Measurements from ENCODE around the gene HOXA9. TPM values are rescaled to one million over a fixed set of nuclear protein-coding genes. Genes with fewer than 3 reads are reported as not detected.

Gene HOXA9
- not detected in 2 replicates for polyA plus RNA-seq
- polyA minus RNA-seq, result not detected in 2 replicates

DNA sequence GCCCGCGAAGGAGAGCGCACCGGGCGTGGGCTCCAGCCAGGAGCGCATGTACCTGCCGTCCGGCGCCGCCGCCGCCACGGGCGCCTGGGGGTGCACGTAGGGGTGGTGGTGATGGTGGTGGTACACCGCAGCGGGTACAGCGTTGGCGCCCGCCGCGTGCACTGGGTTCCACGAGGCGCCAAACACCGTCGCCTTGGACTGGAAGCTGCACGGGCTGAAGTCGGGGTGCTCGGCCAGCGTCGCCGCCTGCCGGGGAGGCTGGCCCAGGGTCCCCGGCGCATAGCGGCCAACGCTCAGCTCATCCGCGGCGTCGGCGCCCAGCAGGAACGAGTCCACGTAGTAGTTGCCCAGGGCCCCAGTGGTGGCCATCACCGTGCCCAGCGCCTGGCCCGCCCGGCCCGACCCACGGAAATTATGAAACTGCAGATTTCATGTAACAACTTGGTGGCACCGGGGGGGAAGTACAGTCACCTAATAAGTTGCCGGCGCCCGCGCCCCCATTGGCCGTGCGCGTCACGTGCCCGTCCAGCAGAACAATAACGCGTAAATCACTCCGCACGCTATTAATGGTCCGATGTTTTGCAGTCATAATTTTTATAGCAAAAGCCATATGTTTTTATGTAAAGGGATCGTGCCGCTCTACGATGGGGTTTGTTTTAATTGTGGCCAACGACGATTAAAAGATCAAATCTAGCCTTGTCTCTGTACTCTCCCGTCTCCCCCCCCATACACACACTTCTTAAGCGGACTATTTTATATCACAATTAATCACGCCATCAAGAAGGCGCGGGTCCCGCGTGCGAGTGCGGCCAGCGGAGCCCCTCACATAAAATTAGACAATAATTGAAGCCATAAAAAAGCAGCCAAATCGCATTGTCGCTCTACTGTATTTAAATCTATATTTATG, at the start of gene HOXA9:
TSS of gene HOXA9 (minus strand) at position 449 of the 907 bp plus-strand sequence. CDS start at position 369, 80 bp downstream.
- no peak within 1 kb of the TSS for H3K27ac ChIP-seq (ENCODE audit: low read length)
- H2AFZ ChIP-seq (ENCODE audit: low read depth, low read length), result no peak within 1 kb of the TSS
- H3K9me3 ChIP-seq (ENCODE audit: low read length), result peaks cover 18% of the 10 kb centered on the region
- no peaks in the 10 kb centered on the region for H3K36me3 ChIP-seq (ENCODE audit: insufficient read depth, low read length)
- no peak within 1 kb of the TSS for H3K4me2 ChIP-seq (ENCODE audit: low read length)
- no peaks in the 10 kb centered on the region for H3K9me2 ChIP-seq (ENCODE audit: insufficient read depth, low read length)
- no peak for TF ChIP-seq TAF1 (IDR thresholded peaks at IDR 0.05; ENCODE audit: low read depth)
- TF ChIP-seq EZH2 (IDR thresholded peaks at IDR 0.05; ENCODE audit: borderline replicate concordance, insufficient read depth, low read length, poor library complexity, severe bottlenecking), result peak; percentile 92
- H3K4me3 ChIP-seq (ENCODE audit: low read length), result no peak within 1 kb of the TSS
- no peak within 1 kb of the TSS for H3K9ac ChIP-seq (ENCODE audit: low read length)
- H3K79me2 ChIP-seq (replicated peaks; ENCODE audit: insufficient read depth, low read length), result no peaks in the 10 kb centered on the region
- no peaks in the 10 kb centered on the region for H4K20me1 ChIP-seq (ENCODE audit: insufficient read depth)
- no peaks in the 10 kb centered on the region for H3F3A ChIP-seq (ENCODE audit: insufficient read depth, low read length, poor library complexity, severe bottlenecking)
- peaks cover 99% of the 10 kb centered on the region for H3K27me3 ChIP-seq (ENCODE audit: insufficient read depth, low read depth, low read length)

GRCh38 chr7:27214239-27214950, 49.1 kb upstream of the HOXA9 start:
- Histone ChIP-seq H3K4me2 (ENCODE audit: low read length) (no peak overlapping the region), H3K27ac (ENCODE audit: low read length) (no peak overlapping the region), H3K36me3 (ENCODE audit: insufficient read depth, low read length) (no peaks in the 10 kb centered on the region), H3F3A (ENCODE audit: insufficient read depth, low read length, poor library complexity, severe bottlenecking) (no peaks in the 10 kb centered on the region), H3K27me3 (ENCODE audit: insufficient read depth, low read depth, low read length) (peaks cover 98% of the 10 kb centered on the region), H3K9me2 (ENCODE audit: insufficient read depth, low read length) (no peaks in the 10 kb centered on the region), H3K4me3 (ENCODE audit: low read length) (no peak overlapping the region), H3K9ac (ENCODE audit: low read length) (no peak overlapping the region), H3K9me3 (ENCODE audit: low read length) (no peaks in the 10 kb centered on the region), H3K79me2 (replicated peaks; ENCODE audit: insufficient read depth, low read length) (no peaks in the 10 kb centered on the region), H2AFZ (ENCODE audit: low read depth, low read length) (no peak overlapping the region), H4K20me1 (ENCODE audit: insufficient read depth) (no peaks in the 10 kb centered on the region)
- TF ChIP-seq SMC3 (conservative IDR thresholded peaks at IDR 0.05; ENCODE audit: poor library complexity) (no peak), EZH2 (IDR thresholded peaks at IDR 0.05; ENCODE audit: borderline replicate concordance, insufficient read depth, low read length, poor library complexity, severe bottlenecking) (peak; percentile 21)
- TF ChIP-seq, protein P1, sequence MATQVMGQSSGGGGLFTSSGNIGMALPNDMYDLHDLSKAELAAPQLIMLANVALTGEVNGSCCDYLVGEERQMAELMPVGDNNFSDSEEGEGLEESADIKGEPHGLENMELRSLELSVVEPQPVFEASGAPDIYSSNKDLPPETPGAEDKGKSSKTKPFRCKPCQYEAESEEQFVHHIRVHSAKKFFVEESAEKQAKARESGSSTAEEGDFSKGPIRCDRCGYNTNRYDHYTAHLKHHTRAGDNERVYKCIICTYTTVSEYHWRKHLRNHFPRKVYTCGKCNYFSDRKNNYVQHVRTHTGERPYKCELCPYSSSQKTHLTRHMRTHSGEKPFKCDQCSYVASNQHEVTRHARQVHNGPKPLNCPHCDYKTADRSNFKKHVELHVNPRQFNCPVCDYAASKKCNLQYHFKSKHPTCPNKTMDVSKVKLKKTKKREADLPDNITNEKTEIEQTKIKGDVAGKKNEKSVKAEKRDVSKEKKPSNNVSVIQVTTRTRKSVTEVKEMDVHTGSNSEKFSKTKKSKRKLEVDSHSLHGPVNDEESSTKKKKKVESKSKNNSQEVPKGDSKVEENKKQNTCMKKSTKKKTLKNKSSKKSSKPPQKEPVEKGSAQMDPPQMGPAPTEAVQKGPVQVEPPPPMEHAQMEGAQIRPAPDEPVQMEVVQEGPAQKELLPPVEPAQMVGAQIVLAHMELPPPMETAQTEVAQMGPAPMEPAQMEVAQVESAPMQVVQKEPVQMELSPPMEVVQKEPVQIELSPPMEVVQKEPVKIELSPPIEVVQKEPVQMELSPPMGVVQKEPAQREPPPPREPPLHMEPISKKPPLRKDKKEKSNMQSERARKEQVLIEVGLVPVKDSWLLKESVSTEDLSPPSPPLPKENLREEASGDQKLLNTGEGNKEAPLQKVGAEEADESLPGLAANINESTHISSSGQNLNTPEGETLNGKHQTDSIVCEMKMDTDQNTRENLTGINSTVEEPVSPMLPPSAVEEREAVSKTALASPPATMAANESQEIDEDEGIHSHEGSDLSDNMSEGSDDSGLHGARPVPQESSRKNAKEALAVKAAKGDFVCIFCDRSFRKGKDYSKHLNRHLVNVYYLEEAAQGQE (IDR thresholded peaks at IDR 0.05; ENCODE audit: borderline replicate concordance), result no peak

- H4K20me1 ChIP-seq (ENCODE audit: insufficient read depth), result no peaks in the 10 kb centered on the region
- TF ChIP-seq EZH2 (IDR thresholded peaks at IDR 0.05; ENCODE audit: borderline replicate concordance, insufficient read depth, low read length, poor library complexity, severe bottlenecking) (peak; percentile 30), SMC3 (conservative IDR thresholded peaks at IDR 0.05; ENCODE audit: poor library complexity) (no peak), POLR2AphosphoS5 (IDR thresholded peaks at IDR 0.05) (no peak), RAD21 (conservative IDR thresholded peaks at IDR 0.05) (no peak), MXI1 (conservative IDR thresholded peaks at IDR 0.05; ENCODE audit: poor library complexity, severe bottlenecking) (no peak), TAF1 (IDR thresholded peaks at IDR 0.05; ENCODE audit: low read depth) (no peak)
- TF ChIP-seq, protein P2, sequence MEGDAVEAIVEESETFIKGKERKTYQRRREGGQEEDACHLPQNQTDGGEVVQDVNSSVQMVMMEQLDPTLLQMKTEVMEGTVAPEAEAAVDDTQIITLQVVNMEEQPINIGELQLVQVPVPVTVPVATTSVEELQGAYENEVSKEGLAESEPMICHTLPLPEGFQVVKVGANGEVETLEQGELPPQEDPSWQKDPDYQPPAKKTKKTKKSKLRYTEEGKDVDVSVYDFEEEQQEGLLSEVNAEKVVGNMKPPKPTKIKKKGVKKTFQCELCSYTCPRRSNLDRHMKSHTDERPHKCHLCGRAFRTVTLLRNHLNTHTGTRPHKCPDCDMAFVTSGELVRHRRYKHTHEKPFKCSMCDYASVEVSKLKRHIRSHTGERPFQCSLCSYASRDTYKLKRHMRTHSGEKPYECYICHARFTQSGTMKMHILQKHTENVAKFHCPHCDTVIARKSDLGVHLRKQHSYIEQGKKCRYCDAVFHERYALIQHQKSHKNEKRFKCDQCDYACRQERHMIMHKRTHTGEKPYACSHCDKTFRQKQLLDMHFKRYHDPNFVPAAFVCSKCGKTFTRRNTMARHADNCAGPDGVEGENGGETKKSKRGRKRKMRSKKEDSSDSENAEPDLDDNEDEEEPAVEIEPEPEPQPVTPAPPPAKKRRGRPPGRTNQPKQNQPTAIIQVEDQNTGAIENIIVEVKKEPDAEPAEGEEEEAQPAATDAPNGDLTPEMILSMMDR (IDR thresholded peaks at IDR 0.05; ENCODE audit: poor library complexity, severe bottlenecking), result no peak
- TF ChIP-seq, protein P1 (IDR thresholded peaks at IDR 0.05; ENCODE audit: borderline replicate concordance), result no peak
- H3K9me3 ChIP-seq (ENCODE audit: low read length), result no peaks in the 10 kb centered on the region
- peaks cover 99% of the 10 kb centered on the region for H3K27me3 ChIP-seq (ENCODE audit: insufficient read depth, low read depth, low read length)
- no peak overlapping the region for H3K4me2 ChIP-seq (ENCODE audit: low read length)
- H3K9me2 ChIP-seq (ENCODE audit: insufficient read depth, low read length), result no peaks in the 10 kb centered on the region
- H2AFZ ChIP-seq (ENCODE audit: low read depth, low read length), result no peak overlapping the region
- no peak overlapping the region for H3K4me3 ChIP-seq (ENCODE audit: low read length)
- H3K79me2 ChIP-seq (replicated peaks; ENCODE audit: insufficient read depth, low read length), result no peaks in the 10 kb centered on the region
- no peak overlapping the region for H3K9ac ChIP-seq (ENCODE audit: low read length)
- no peak overlapping the region for H3K27ac ChIP-seq (ENCODE audit: low read length)
- no peaks in the 10 kb centered on the region for H3F3A ChIP-seq (ENCODE audit: insufficient read depth, low read length, poor library complexity, severe bottlenecking)
- no peaks in the 10 kb centered on the region for H3K36me3 ChIP-seq (ENCODE audit: insufficient read depth, low read length)
Observed at GRCh38 chr7:27213433-27214238, 48.3 kb upstream of the HOXA9 start.

All from neural cell (in vitro differentiated cells).